GM04504 (cell line): ENCODE data around the gene PSMA7.
"Not testable (repeated sequence)": the region's sequence is repeated elsewhere in the genome, so short reads cannot be mapped to it uniquely, and the experiment has no call there.

ENCODE experiments used
- DNase-seq: peaks from one replicate; pipeline ENCODE4 v3.0.0-alpha.2; 2012; ENCODE audit warnings: low read depth

PSMA7 gene

GRCh38 chr20:62155428-62156253 lies 12.4 kb upstream of the PSMA7 start:
- DNase-seq, result no peak

GRCh38 chr20:62151835-62152364 lies 8.7 kb upstream of the PSMA7 start:
- no peak for DNase-seq

GRCh38 chr20:62151225-62151624 lies 8.0 kb upstream of the PSMA7 start:
- DNase-seq, result no peak

- no peak for DNase-seq
Measured at GRCh38 chr20:62150310-62150575, 7.0 kb upstream of the PSMA7 start.

- no peak for DNase-seq
Measured at GRCh38 chr20:62149532-62150309, 6.5 kb upstream of the PSMA7 start.

GRCh38 chr20:62148908-62149314 lies 5.7 kb upstream of the PSMA7 start:
- no peak for DNase-seq

- not testable (repeated sequence) for DNase-seq
Measured at GRCh38 chr20:62148383-62148782, 5.2 kb upstream of the PSMA7 start.

GRCh38 chr20:62147528-62147927 lies 4.3 kb upstream of the PSMA7 start:
- DNase-seq, result no peak

GRCh38 chr20:62147125-62147524 lies 3.9 kb upstream of the PSMA7 start:
- DNase-seq, result no peak

GRCh38 chr20:62146019-62146755 lies 3.0 kb upstream of the PSMA7 start:
- no peak for DNase-seq

GRCh38 chr20:62145688-62146018 lies 2.5 kb upstream of the PSMA7 start:
- no peak for DNase-seq

- no peak for DNase-seq
Measured at GRCh38 chr20:62143957-62144825, 997 bp upstream of the PSMA7 start.

GRCh38 chr20:62142252-62143080 lies 728 bp downstream of the PSMA7 start:
- DNase-seq, result no peak

- no peak for DNase-seq
Measured at GRCh38 chr20:62141397-62142251, 1.6 kb downstream of the PSMA7 start.

- DNase-seq, result no peak
Measured at GRCh38 chr20:62141043-62141396, 2.2 kb downstream of the PSMA7 start.

GRCh38 chr20:62139636-62140035 lies 3.6 kb downstream of the PSMA7 start:
- no peak for DNase-seq

GRCh38 chr20:62138912-62139311 lies 4.3 kb downstream of the PSMA7 start:
- DNase-seq, result no peak

GRCh38 chr20:62138204-62138543 lies 5.0 kb downstream of the PSMA7 start:
- no peak for DNase-seq

GRCh38 chr20:62137478-62138203 lies 5.6 kb downstream of the PSMA7 start:
- DNase-seq, result no peak

GRCh38 chr20:62137092-62137384 lies 6.2 kb downstream of the PSMA7 start:
- no peak for DNase-seq
